ENCODE results near the gene TPK1. TPM values are rescaled to one million over a fixed set of nuclear protein-coding genes. Genes with fewer than 3 reads are reported as not detected.

TPK1 gene
- total and polyA plus RNA-seq, 12 donors = 2.9 to 10.8 (median 6.4) TPM

- Histone ChIP-seq H3K27ac (no peak overlapping the region), H3K36me3 (no peaks in the 10 kb centered on the region), H3K9me3 (no peaks in the 10 kb centered on the region), H3K4me1 (no peaks in the 10 kb centered on the region), H3K4me3 (no peak overlapping the region), H3K27me3 (no peaks in the 10 kb centered on the region)
- no peak for ATAC-seq
- no peak for TF ChIP-seq CTCF (IDR thresholded peaks at IDR 0.05)
- DNase-seq = no peak
- intact Hi-C loops (cut with DNase I) = no loop called here
- WGBS, 2 donors = 63 to 65% methylated on average over 9 of the region's 9 CpGs
Observed at GRCh38 chr7:144659211-144659610, 176.6 kb downstream of the TPK1 start.

- TF ChIP-seq CTCF (IDR thresholded peaks at IDR 0.05) = peak in 2 of 9 donors; percentile 11 to 12
- Histone ChIP-seq H3K27ac (no peak overlapping the region), H3K9me3 (no peaks in the 10 kb centered on the region), H3K4me3 (no peak overlapping the region), H3K27me3 (no peaks in the 10 kb centered on the region), H3K4me1 (no peaks in the 10 kb centered on the region), H3K36me3 (no peaks in the 10 kb centered on the region)
- 61 to 64% methylated on average over 6 of the region's 6 CpGs for WGBS, 2 donors
- intact Hi-C loops (cut with DNase I) = no loop called here
- no peak for ATAC-seq
- no peak for DNase-seq
Observed at GRCh38 chr7:144656965-144657517, 178.8 kb downstream of the TPK1 start.

GRCh38 chr7:144653449-144653848, 182.4 kb downstream of the TPK1 start:
- Histone ChIP-seq H3K4me1 (no peaks in the 10 kb centered on the region), H3K9me3 (peaks cover 0 to 11% (median 0%) of the 10 kb centered on the region in 11 donors), H3K4me3 (no peak overlapping the region), H3K27ac (no peak overlapping the region), H3K36me3 (no peaks in the 10 kb centered on the region), H3K27me3 (no peaks in the 10 kb centered on the region)
- 65 to 69% methylated on average over 5 of the region's 5 CpGs for WGBS, 2 donors
- no peak for ATAC-seq
- TF ChIP-seq CTCF (IDR thresholded peaks at IDR 0.05) = no peak
- intact Hi-C loops (cut with DNase I) = no loop called here
- no peak for DNase-seq

GRCh38 chr7:144650439-144650838, 185.4 kb downstream of the TPK1 start:
- Histone ChIP-seq H3K4me1 (no peaks in the 10 kb centered on the region), H3K27me3 (no peaks in the 10 kb centered on the region), H3K9me3 (peaks cover 0 to 11% (median 0%) of the 10 kb centered on the region in 11 donors), H3K27ac (no peak overlapping the region), H3K36me3 (peaks cover 0 to 4% (median 0%) of the 10 kb centered on the region in 9 donors), H3K4me3 (no peak overlapping the region)
- DNase-seq = peak in 1 of 2 donors; percentile 9
- TF ChIP-seq CTCF (IDR thresholded peaks at IDR 0.05) = no peak
- intact Hi-C loops (cut with DNase I) = no loop called here
- no peak for ATAC-seq
- 97 to 99% methylated on average over 21 to 24 of the region's 24 CpGs for WGBS, 2 donors

Measured in heart right ventricle (tissue), 16 donors.